HG03097 (cell line): ENCODE measurements around the gene AOPEP.
A peak's percentile ranks its signal among the peaks of the same experiment; 100 is the strongest.
"Not testable (repeated sequence)": the region's sequence is repeated elsewhere in the genome, so short reads cannot be mapped to it uniquely, and the experiment has no call there.

Experiments used
- ATAC-seq: cut with Tn5 transposase; IDR thresholded peaks from one replicate; pipeline ENCODE4 v1.9.1; 2021; ENCODE audit not compliant: unreplicated experiment, low FRiP score

Gene AOPEP

GRCh38 chr9:94944626-94945025 lies 218.1 kb downstream of the AOPEP start:
- no peak for ATAC-seq

- ATAC-seq, result no peak
Observed at GRCh38 chr9:94945197-94946144, 219.0 kb downstream of the AOPEP start.

GRCh38 chr9:94946256-94946655 lies 219.8 kb downstream of the AOPEP start:
- no peak for ATAC-seq

GRCh38 chr9:94948567-94949235 lies 222.2 kb downstream of the AOPEP start:
- no peak for ATAC-seq

- no peak for ATAC-seq
Observed at GRCh38 chr9:94949370-94949769, 222.9 kb downstream of the AOPEP start.

GRCh38 chr9:94950040-94950578 lies 223.6 kb downstream of the AOPEP start:
- no peak for ATAC-seq

GRCh38 chr9:94950579-94951323 lies 224.3 kb downstream of the AOPEP start:
- ATAC-seq, result no peak

GRCh38 chr9:94951324-94952135 lies 225.0 kb downstream of the AOPEP start:
- ATAC-seq, result no peak

GRCh38 chr9:94952565-94953373 lies 226.3 kb downstream of the AOPEP start:
- ATAC-seq, result peak; percentile 88

GRCh38 chr9:94956731-94957130 lies 230.2 kb downstream of the AOPEP start:
- no peak for ATAC-seq

GRCh38 chr9:94960964-94961363 lies 234.5 kb downstream of the AOPEP start:
- ATAC-seq, result no peak

GRCh38 chr9:94961870-94962269 lies 235.4 kb downstream of the AOPEP start:
- ATAC-seq, result no peak

- ATAC-seq, result not testable (repeated sequence)
Observed at GRCh38 chr9:94965631-94966030, 239.1 kb downstream of the AOPEP start.

GRCh38 chr9:94966046-94966445 lies 239.5 kb downstream of the AOPEP start:
- not testable (repeated sequence) for ATAC-seq

GRCh38 chr9:94967482-94967881 lies 241.0 kb downstream of the AOPEP start:
- ATAC-seq, result no peak

- ATAC-seq, result no peak
Observed at GRCh38 chr9:94971378-94972131, 245.1 kb downstream of the AOPEP start.

- ATAC-seq, result no peak
Observed at GRCh38 chr9:94973451-94973941, 247.0 kb downstream of the AOPEP start.

GRCh38 chr9:94974154-94974879 lies 247.8 kb downstream of the AOPEP start:
- ATAC-seq, result no peak
